K562 (cell line): ENCODE measurements around the gene BLOC1S4.

ENCODE experiments used
- NCOA2 ChIP-seq, 2 experiments: fragments of 450-650 bp; IDR thresholded peaks; 2 replicates each; pipeline ENCODE4 v1.6.1; 2018; ENCODE audit warnings: mild to moderate bottlenecking in 2 of 2, moderate library complexity in 1 of 2; ENCODE audit not compliant: partially characterized antibody in 2 of 2
- ZZZ3 ChIP-seq: fragments of 450-650 bp; IDR thresholded peaks from 2 replicates; pipeline ENCODE4 v1.6.1; 2016; ENCODE audit warnings: antibody characterized with exemption, mild to moderate bottlenecking, moderate library complexity

DNA sequence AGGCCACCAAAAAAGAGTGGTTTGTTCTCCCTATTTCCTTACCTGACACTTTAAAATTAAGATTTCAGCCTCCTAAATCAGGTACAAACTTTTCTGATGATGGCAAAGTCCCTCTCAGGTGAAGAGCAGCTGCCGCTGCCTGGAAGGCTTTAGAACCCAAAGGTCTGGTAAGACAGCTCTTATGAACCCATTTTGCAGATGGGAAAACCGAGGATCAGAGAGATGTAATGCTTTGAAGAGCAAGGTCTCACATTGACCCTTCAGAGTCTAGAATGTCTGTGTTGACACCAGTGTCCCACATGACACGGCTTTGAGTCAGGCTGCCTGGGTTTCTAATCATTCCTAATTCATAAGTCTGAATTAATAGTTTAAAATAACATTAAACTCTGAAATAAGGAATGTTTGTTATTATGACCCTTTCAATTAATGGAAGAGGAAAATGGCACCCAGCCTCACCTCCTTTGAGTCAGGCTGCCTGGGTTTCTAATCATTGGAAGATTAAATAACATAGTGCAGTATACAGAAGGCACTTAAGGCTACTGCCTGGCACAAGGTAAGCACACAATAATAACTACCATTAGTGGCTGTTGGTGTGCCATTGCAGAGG, 38.6 kb downstream of the BLOC1S4 start:
- TF ChIP-seq ZZZ3, result no peak
- TF ChIP-seq NCOA2 (IDR thresholded peaks at IDR 0.05; ENCODE audit: partially characterized antibody in 2 of 2), result no peak
